ENCODE results near the gene TMPRSS15. TPM values are rescaled to one million over a fixed set of nuclear protein-coding genes. Genes with fewer than 3 reads are reported as not detected.

The TMPRSS15 gene
- total RNA-seq, 1 experiment from 2014 or later = not detected

- Histone ChIP-seq H4K20me1 (ENCODE audit: insufficient read depth) (no peaks in the 10 kb centered on the region), H3K27me3 (ENCODE audit: insufficient read depth, low read length) (no peaks in the 10 kb centered on the region), H3K9ac (ENCODE audit: low read length) (no peak overlapping the region), H3K9me3 (ENCODE audit: control insufficient read depth in 1 of 2, insufficient read depth in 1 of 2, low read depth in 1 of 2, low read length in 2 of 2) (peaks cover 3 to 13% of the 10 kb centered on the region in 2 experiments; a peak in 3 of 4 replicates), H3K36me3 (ENCODE audit: control insufficient read depth in 1 of 2, insufficient read depth in 2 of 2, low read length in 2 of 2) (no peaks in the 10 kb centered on the region), H3K9me2 (ENCODE audit: insufficient read depth) (no peaks in the 10 kb centered on the region), H3K79me2 (ENCODE audit: insufficient read depth, low read length) (no peaks in the 10 kb centered on the region), H2AFZ (ENCODE audit: low read depth, low read length, poor library complexity, severe bottlenecking) (no peak overlapping the region), H3K4me3 (replicated peaks in 1 of 2; ENCODE audit: low read depth in 1 of 2, low read length in 2 of 2) (no peak overlapping the region), H3K27ac (ENCODE audit: low read depth, low read length) (no peak overlapping the region), H3K4me2 (ENCODE audit: low read length) (no peak overlapping the region), H3K4me1 (ENCODE audit: control insufficient read depth in 1 of 2, insufficient read depth in 2 of 2, low read length in 2 of 2) (no peaks in the 10 kb centered on the region)
- intact Hi-C loops (cut with micrococcal nuclease) = no loop called here
- CTCF ChIA-PET = no interaction called here
- no TSS peak for BruUV-seq (replicated peaks)
- POLR2A ChIA-PET = no interaction called here
- ATAC-seq = no peak
- TF ChIP-seq EGR1 (IDR thresholded peaks at IDR 0.05; ENCODE audit: low read depth) = no peak
- TF ChIP-seq EZH2phosphoT487 (IDR thresholded peaks at IDR 0.05; ENCODE audit: borderline replicate concordance) = no peak
- TF ChIP-seq MAX (IDR thresholded peaks at IDR 0.05) = no peak
- RAD21 ChIA-PET (ENCODE audit: low non-redundant PET in 1 of 2, low total read pairs in 2 of 2, uncharacterized antibody in 2 of 2, unreplicated experiment in 2 of 2) = no interaction called here
- DNase-seq (ENCODE audit: low read depth, low spot score) = no peak
Measured at GRCh38 chr21:18443701-18444100, 40.1 kb upstream of the TMPRSS15 start.

GRCh38 chr21:18443085-18443484 lies 39.5 kb upstream of the TMPRSS15 start:
- Histone ChIP-seq H3K9me2 (ENCODE audit: insufficient read depth) (no peaks in the 10 kb centered on the region), H3K4me2 (ENCODE audit: low read length) (no peak overlapping the region), H3K9ac (ENCODE audit: low read length) (no peak overlapping the region), H3K36me3 (ENCODE audit: control insufficient read depth in 1 of 2, insufficient read depth in 2 of 2, low read length in 2 of 2) (no peaks in the 10 kb centered on the region), H4K20me1 (ENCODE audit: insufficient read depth) (no peaks in the 10 kb centered on the region), H3K27me3 (ENCODE audit: insufficient read depth, low read length) (no peaks in the 10 kb centered on the region), H3K27ac (ENCODE audit: low read depth, low read length) (no peak overlapping the region), H3K4me3 (replicated peaks in 1 of 2; ENCODE audit: low read depth in 1 of 2, low read length in 2 of 2) (no peak overlapping the region), H3K9me3 (ENCODE audit: control insufficient read depth in 1 of 2, insufficient read depth in 1 of 2, low read depth in 1 of 2, low read length in 2 of 2) (peaks cover 3 to 13% of the 10 kb centered on the region in 2 experiments; a peak in 3 of 4 replicates), H3K4me1 (ENCODE audit: control insufficient read depth in 1 of 2, insufficient read depth in 2 of 2, low read length in 2 of 2) (no peaks in the 10 kb centered on the region), H2AFZ (ENCODE audit: low read depth, low read length, poor library complexity, severe bottlenecking) (no peak overlapping the region), H3K79me2 (ENCODE audit: insufficient read depth, low read length) (no peaks in the 10 kb centered on the region)
- POLR2A ChIA-PET = no interaction called here
- ATAC-seq (no peak), DNase-seq (ENCODE audit: low read depth, low spot score) (no peak)
- TF ChIP-seq ATF3 (IDR thresholded peaks at IDR 0.05) (no peak), FOSL1 (IDR thresholded peaks at IDR 0.05; ENCODE audit: low read depth) (no peak), CBX3 (IDR thresholded peaks at IDR 0.05; ENCODE audit: low read depth) (no peak)
- RAD21 ChIA-PET (ENCODE audit: low non-redundant PET in 1 of 2, low total read pairs in 2 of 2, uncharacterized antibody in 2 of 2, unreplicated experiment in 2 of 2) = no interaction called here
- CTCF ChIA-PET = no interaction called here
- intact Hi-C loops (cut with micrococcal nuclease) = no loop called here
- BruUV-seq (replicated peaks) = no TSS peak

All from HCT116 (cell line).